K562 (cell line): ENCODE measurements around the gene YPEL1. TPM values are rescaled to one million over a fixed set of nuclear protein-coding genes. Genes with fewer than 3 reads are reported as not detected.

ENCODE experiments used
- CC2D1A ChIP-seq: fragments of 450-650 bp; IDR thresholded peaks from 2 replicates; pipeline ENCODE4 v1.6.1; 2017; ENCODE audit warnings: mild to moderate bottlenecking
- KAT2B ChIP-seq: IDR thresholded peaks from one replicate; pipeline ENCODE4 v1.6.1; 2012; ENCODE audit warnings: low read depth, mild to moderate bottlenecking, control low read depth, inconsistent platforms, low read length, moderate library complexity
- KLF10 ChIP-seq: fragments of 250-450 bp; sonication (Bioruptor Pico); IDR thresholded peaks from 2 replicates; pipeline ENCODE4 v1.6.1; 2021; ENCODE audit warnings: matching md5 sums
- MAZ ChIP-seq, 2 experiments: fragments of 450-650 bp in 1 of 2; sonication (generic) in 1 of 2; formaldehyde crosslinking; IDR thresholded peaks in 1 of 2; conservative IDR thresholded peaks in 1 of 2; 2 replicates each; pipeline versions ENCODE4 v1.4.0 to v1.5.0; 2020; ENCODE audit warnings: mild to moderate bottlenecking in 1 of 2, missing genetic modification reagents in 1 of 2
- MED1 ChIP-seq: sonication (generic); formaldehyde crosslinking; IDR thresholded peaks from 2 replicates; pipeline ENCODE4 v1.8.1; 2023; ENCODE audit warnings: missing genetic modification reagents, borderline replicate concordance
- NFE2 ChIP-seq: IDR thresholded peaks from 2 replicates; pipeline ENCODE4 v1.6.1; 2014; ENCODE audit warnings: antibody characterized with exemption, low read depth
- NFRKB ChIP-seq: fragments of 450-650 bp; IDR thresholded peaks from 2 replicates; pipeline ENCODE4 v1.6.1; 2016; ENCODE audit warnings: low read depth
- NR1H2 ChIP-seq: sonication (generic); formaldehyde crosslinking; IDR thresholded peaks from 2 replicates; pipeline ENCODE4 v1.4.0; 2020; ENCODE audit warnings: mild to moderate bottlenecking, missing genetic modification reagents
- PML ChIP-seq: IDR thresholded peaks from 2 replicates; pipeline ENCODE4 v1.6.1; 2012; ENCODE audit warnings: low read length, inconsistent platforms
- PRMT5 ChIP-seq: sonication (generic); formaldehyde crosslinking; IDR thresholded peaks from 2 replicates; pipeline ENCODE4 v1.5.0; 2020; ENCODE audit warnings: missing genetic modification reagents
- RBM15 ChIP-seq: fragments of 200-400 bp; formaldehyde crosslinking; IDR thresholded peaks from 2 replicates; pipeline ENCODE4 v1.6.1; 2018; ENCODE audit warnings: mild to moderate bottlenecking, low read length, moderate library complexity; ENCODE audit not compliant: insufficient read depth
- RERE ChIP-seq: sonication (generic); formaldehyde crosslinking; IDR thresholded peaks from 2 replicates; pipeline ENCODE4 v1.8.0; 2023; ENCODE audit warnings: missing genetic modification reagents, mild to moderate bottlenecking, borderline replicate concordance
- SMARCC2 ChIP-seq: fragments of 450-650 bp; IDR thresholded peaks from 2 replicates; pipeline ENCODE4 v1.6.1; 2017; ENCODE audit warnings: antibody characterized with exemption, moderate library complexity, mild to moderate bottlenecking, low read depth
- ZBTB12 ChIP-seq: fragments of 250-450 bp; sonication (Bioruptor Pico); IDR thresholded peaks from 2 replicates; pipeline ENCODE4 v1.4.0; 2020
- ZBTB33 ChIP-seq: sonication (generic); formaldehyde crosslinking; IDR thresholded peaks from 2 replicates; pipeline ENCODE4 v1.8.1; 2023; ENCODE audit warnings: mild to moderate bottlenecking, missing genetic modification reagents
- ZNF347 ChIP-seq: fragments of 450-650 bp; formaldehyde crosslinking; IDR thresholded peaks from 2 replicates; pipeline ENCODE4 v1.4.0; 2020; ENCODE audit warnings: low read depth, mild to moderate bottlenecking, moderate library complexity
- ZNF408 ChIP-seq: fragments of 250-450 bp; sonication (Bioruptor Pico); IDR thresholded peaks from 2 replicates; pipeline ENCODE4 v1.4.0; 2020; ENCODE audit warnings: low read depth, mild to moderate bottlenecking, moderate library complexity
- ZNF655 ChIP-seq: fragments of 250-450 bp; sonication (Bioruptor Pico); IDR thresholded peaks from 2 replicates; pipeline ENCODE4 v1.5.0; 2021
- ZNF77 ChIP-seq: fragments of 250-450 bp; sonication (Bioruptor Pico); IDR thresholded peaks from 2 replicates; pipeline ENCODE4 v1.5.0; 2020
- polyA plus RNA-seq, 8 experiments: library from polyadenylated mRNA; depleted of rRNA in 4 of 8; stranded (reverse) in 5 of 8; unstranded in 3 of 8; fragments of >200 nt; fragmentation: Nextera tagmentation in 2 of 8; fragmentation: Illumina TruSeq in 1 of 8; extraction: Ambion mirVana in 2 of 8; extraction: Trizol in 1 of 8; gene quantifications; 2 replicates each; pipeline versions ENCODE4 v1.2.1 to v1.2.3, GENCODE V29; 2011 to 2014; ENCODE audit warnings: inconsistent platforms in 1 of 8, missing spikeins in 1 of 8
- total RNA-seq, 7 experiments: library from RNA; depleted of rRNA in 6 of 7; stranded (reverse); fragments of >200 nt in 6 of 7; fragmentation: Illumina TruSeq in 2 of 7; extraction: Trizol in 2 of 7; gene quantifications; 2 replicates each; pipeline versions ENCODE4 v1.2.1 to v1.2.3, GENCODE V29; 2011 to 2021; ENCODE audit warnings: low replicate concordance in 1 of 7

Gene YPEL1
- total and polyA plus RNA-seq, 9 of the 15 experiments (the other 6 are each of a cell fraction or from before 2014, with no cell fraction given), result 0.07 to 2.2 (median 0.46) TPM

- TF ChIP-seq MAZ (CRISPR knock-in tag; conservative IDR thresholded peaks at IDR 0.05 in 1 of 2, IDR thresholded peaks at IDR 0.05 in 1 of 2), result 0 out of 4 replicates have a peak, but pooled peaks of 1 of the 2 experiments have one; percentile 10
- no peak for TF ChIP-seq PRMT5 (CRISPR knock-in tag)
- TF ChIP-seq ZBTB33 (CRISPR knock-in tag), result no peak
- 0 out of 2 replicates have a peak, but pooled peaks have one; percentile 72 for TF ChIP-seq RERE (CRISPR knock-in tag)
- TF ChIP-seq KLF10 (CRISPR knock-in tag), result no peak
- peak; percentile 4; the same call in 1 of the 2 replicates for TF ChIP-seq ZNF408
- no peak for TF ChIP-seq ZNF655 (CRISPR knock-in tag)
- no peak for TF ChIP-seq NFRKB
- no peak for TF ChIP-seq ZBTB12 (CRISPR knock-in tag)
- TF ChIP-seq ZNF347, result no peak
- TF ChIP-seq KAT2B, result no peak
- TF ChIP-seq SMARCC2, result no peak
- TF ChIP-seq PML, result no peak
- TF ChIP-seq NFE2, result no peak
- no peak for TF ChIP-seq MED1 (CRISPR knock-in tag)
- TF ChIP-seq NR1H2, result 0 out of 2 replicates have a peak, but pooled peaks have one; percentile 17
- TF ChIP-seq RBM15, result no peak
- TF ChIP-seq CC2D1A, result no peak
- no peak for TF ChIP-seq ZNF77 (CRISPR knock-in tag)
Observed at GRCh38 chr22:21688706-21689381, 46.8 kb downstream of the YPEL1 start (continued).
